ENCODE measurements around the gene PERM1. TPM values are rescaled to one million over a fixed set of nuclear protein-coding genes. Genes with fewer than 3 reads are reported as not detected.
A peak's percentile ranks its signal among the peaks of the same experiment; 100 is the strongest.

The PERM1 gene
- total RNA-seq, 1 experiment from 2014 or later = not detected

- TF ChIP-seq MLX (CRISPR knock-in tag; IDR thresholded peaks at IDR 0.05) = no peak
- no peak for TF ChIP-seq E2F5 (CRISPR knock-in tag; IDR thresholded peaks at IDR 0.05)
- TF ChIP-seq GABPB1 (CRISPR knock-in tag; IDR thresholded peaks at IDR 0.05) = no peak
- no peak for TF ChIP-seq ZNF671 (CRISPR knock-in tag; IDR thresholded peaks at IDR 0.05)
- TF ChIP-seq NR3C1 (CRISPR knock-in tag; conservative IDR thresholded peaks at IDR 0.05; ENCODE audit: low read depth) = no peak
- TF ChIP-seq ARID4B (CRISPR knock-in tag; IDR thresholded peaks at IDR 0.05; ENCODE audit: borderline replicate concordance) = peak; percentile 78; the same call in 1 of the 2 replicates
- no peak for TF ChIP-seq ZNF121 (CRISPR knock-in tag; IDR thresholded peaks at IDR 0.05)
- no peak for TF ChIP-seq GTF2I (CRISPR knock-in tag; conservative IDR thresholded peaks at IDR 0.05)
- no peak for TF ChIP-seq E2F4 (CRISPR knock-in tag; IDR thresholded peaks at IDR 0.05; ENCODE audit: borderline replicate concordance, low read depth)
Measured at GRCh38 chr1:961132-961669, 20.7 kb downstream of the PERM1 start (continued).

- peak; percentile 85 for DNase-seq (ENCODE audit: low spot score)
- peak; percentile 78 for TF ChIP-seq SP1 (CRISPR knock-in tag; conservative IDR thresholded peaks at IDR 0.05)
- TF ChIP-seq NR1H2 (CRISPR knock-in tag; IDR thresholded peaks at IDR 0.05) = no peak
- no peak for TF ChIP-seq GABPB1 (CRISPR knock-in tag; IDR thresholded peaks at IDR 0.05)
- no peak for TF ChIP-seq GTF2I (CRISPR knock-in tag; conservative IDR thresholded peaks at IDR 0.05)
- no peak for TF ChIP-seq TEAD4 (CRISPR knock-in tag; IDR thresholded peaks at IDR 0.05)
- TF ChIP-seq ELF4 (CRISPR knock-in tag; IDR thresholded peaks at IDR 0.05; ENCODE audit: low read depth) = no peak
- no peak for TF ChIP-seq AR (CRISPR knock-in tag; IDR thresholded peaks at IDR 0.05)
- no peak for TF ChIP-seq NFE2L1 (CRISPR knock-in tag; IDR thresholded peaks at IDR 0.05)
- no peak for TF ChIP-seq NFATC4 (CRISPR knock-in tag; IDR thresholded peaks at IDR 0.05)
- no peak for TF ChIP-seq ZNF232 (CRISPR knock-in tag; IDR thresholded peaks at IDR 0.05)
- no peak for TF ChIP-seq STAT6 (CRISPR knock-in tag; conservative IDR thresholded peaks at IDR 0.05; ENCODE audit: low read depth)
Measured at GRCh38 chr1:960363-961131, 21.3 kb downstream of the PERM1 start, which contains the start of gene KLHL17. TSS of gene KLHL17 (plus strand) at chr1:960584. CDS start at chr1:960694, 110 bp downstream.

More at GRCh38 chr1:960363-961131, 21.3 kb downstream of the PERM1 start, which contains the start of gene KLHL17:
- H3K27ac Mint-ChIP-seq = no peak within 1 kb of the TSS
- peaks cover 10% of the 10 kb centered on the region for H3K36me3 Mint-ChIP-seq
- no peaks in the 10 kb centered on the region for H3K9me3 Mint-ChIP-seq
- peak; percentile 78 for ATAC-seq
- H3K4me1 Mint-ChIP-seq = peaks cover 14% of the 10 kb centered on the region
- ChIA-PET CTCF (interaction anchor here (1.6 kb wide), 1 partner anchor 104 kb away, joined by 3 read pairs; no protein-coding TSS in a partner anchor), POLR2A (no interaction called here)
- H3K4me3 Mint-ChIP-seq = peak within 1 kb of the TSS; percentile 66
- peaks cover 9% of the 10 kb centered on the region for H3K27me3 Mint-ChIP-seq (ENCODE audit: low read depth)

Data from WTC11 (cell line).